Activated naive CD4-positive, alpha-beta T cell treated with anti-CD3 and anti-CD28 coated beads, Interleukin-2, amount 10 ng/mL, durations not matched to agents 7 days and 5 days (primary cell): Measurements from ENCODE around the gene SLC15A4.

Experiments used
- CTCF ChIA-PET: fragments of 350-600 bp; sonication (Branson Sonifier 250); formaldehyde crosslinking; loops from one replicate; lab custom pipeline; 2021; ENCODE audit warnings: antibody characterized with exemption; lab: Charles Lee
- DNase-seq: peaks from one replicate; pipeline ENCODE4 v3.0.0-alpha.2; 2020
- H3K27ac Mint-ChIP-seq: one replicate; pipeline ENCODE4 v1.8.0; 2021; ENCODE audit warnings: mild to moderate bottlenecking, moderate library complexity, mixed read lengths
- H3K27me3 Mint-ChIP-seq: one replicate; pipeline ENCODE4 v1.8.0; 2021; ENCODE audit warnings: mild to moderate bottlenecking, mixed read lengths
- H3K36me3 Mint-ChIP-seq: one replicate; pipeline ENCODE4 v1.8.0; 2021; ENCODE audit warnings: mixed read lengths
- H3K4me1 Mint-ChIP-seq: one replicate; pipeline ENCODE4 v1.8.0; 2021; ENCODE audit warnings: mixed read lengths
- H3K4me3 Mint-ChIP-seq: one replicate; pipeline ENCODE4 v1.8.0; 2021; ENCODE audit warnings: mild to moderate bottlenecking, moderate library complexity, mixed read lengths
- H3K9me3 Mint-ChIP-seq: one replicate; pipeline ENCODE4 v1.8.0; 2021; ENCODE audit warnings: mixed read lengths

The SLC15A4 gene

DNA sequence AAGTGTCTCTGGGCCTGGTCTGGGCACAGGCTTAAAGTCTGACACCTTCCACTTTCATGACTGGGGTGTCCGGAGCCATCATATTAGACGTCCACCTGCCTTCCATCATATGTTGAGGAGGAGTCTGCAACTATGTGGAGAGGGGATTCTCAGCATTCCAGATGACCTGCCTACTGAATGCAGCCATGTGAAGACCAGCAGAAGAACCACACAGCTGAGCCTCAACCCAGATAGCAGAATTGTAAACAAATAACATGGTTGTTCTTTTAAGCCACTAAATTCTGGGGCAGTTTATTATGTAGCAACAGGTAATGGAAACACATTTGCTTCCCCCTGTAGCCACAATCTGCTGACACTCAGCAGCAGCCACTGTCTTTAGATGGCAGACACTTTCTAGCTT, 4.0 kb upstream of the SLC15A4 start:
- Mint-ChIP-seq H3K27me3 (peaks cover 13% of the 10 kb centered on the region), H3K4me3 (no peak overlapping the region), H3K9me3 (no peaks in the 10 kb centered on the region), H3K4me1 (peaks cover 26% of the 10 kb centered on the region), H3K27ac (no peak overlapping the region), H3K36me3 (no peaks in the 10 kb centered on the region)
- CTCF ChIA-PET: no interaction called here
- no peak for DNase-seq

DNA sequence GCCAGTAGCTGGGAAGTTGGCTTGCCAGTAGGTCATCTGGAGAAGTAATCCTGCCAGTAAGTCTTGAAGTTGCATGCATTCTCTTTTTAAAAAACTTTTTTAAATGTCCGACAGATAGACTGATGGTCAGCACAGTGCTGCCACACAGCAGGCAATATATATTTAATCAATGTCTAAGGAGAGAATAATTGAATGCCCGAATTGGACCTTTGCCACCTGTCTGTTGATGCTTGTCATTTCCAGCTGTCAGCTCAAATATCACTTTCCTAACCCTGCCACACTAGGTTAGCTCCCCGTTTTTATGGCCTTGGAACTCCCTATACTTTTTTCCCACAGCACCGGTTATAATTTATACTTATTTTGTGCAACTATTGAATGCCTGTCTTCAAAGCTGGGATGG, 2.1 kb upstream of the SLC15A4 start:
- no peak overlapping the region for H3K4me3 Mint-ChIP-seq
- no peak overlapping the region for H3K27ac Mint-ChIP-seq
- H3K27me3 Mint-ChIP-seq: peaks cover 13% of the 10 kb centered on the region
- CTCF ChIA-PET: interaction anchor here (0.6 kb wide), 1 partner anchor 43 kb away, joined by 3 read pairs; no protein-coding TSS in a partner anchor
- H3K9me3 Mint-ChIP-seq: no peaks in the 10 kb centered on the region
- peaks cover 40% of the 10 kb centered on the region for H3K4me1 Mint-ChIP-seq
- DNase-seq: no peak
- H3K36me3 Mint-ChIP-seq: peaks cover 7% of the 10 kb centered on the region

DNA sequence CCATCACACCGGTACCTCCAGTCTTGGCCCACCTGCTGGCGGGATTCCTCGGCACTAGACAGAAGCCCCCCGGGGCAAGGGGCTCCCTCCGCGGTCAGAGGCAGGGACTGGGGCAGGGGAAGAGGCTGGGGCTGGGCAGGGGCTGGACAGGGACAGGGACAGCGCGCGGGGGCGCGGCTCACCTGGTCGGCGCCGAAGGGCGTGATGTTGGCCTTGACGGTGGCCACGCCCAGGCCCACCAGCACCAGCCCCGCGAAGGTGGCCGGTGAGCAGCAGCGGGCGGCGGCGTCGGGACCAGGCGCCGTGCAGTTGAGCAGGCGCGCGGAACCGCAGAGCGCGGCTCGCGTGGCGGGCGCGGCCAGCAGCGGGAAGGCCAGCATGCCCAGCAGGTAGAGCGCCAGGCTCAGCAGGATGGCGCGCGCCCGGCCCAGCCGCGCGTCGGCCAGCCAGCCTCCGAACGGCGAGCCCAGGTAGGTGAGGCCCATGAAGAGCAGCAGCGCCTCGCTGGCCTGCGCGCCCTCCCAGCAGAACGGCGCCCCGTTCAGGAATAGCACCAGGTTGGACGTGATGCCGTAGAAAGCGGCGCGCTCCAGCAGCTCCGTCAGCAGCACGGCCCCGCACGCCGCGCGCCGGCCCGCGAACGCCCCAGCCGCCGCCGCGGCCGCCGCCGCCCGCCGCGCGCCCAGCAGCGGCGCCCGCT, 392 bp downstream of the SLC15A4 start:
- H3K4me1 Mint-ChIP-seq: peaks cover 42% of the 10 kb centered on the region
- peak overlapping the region; percentile 88 for H3K27ac Mint-ChIP-seq
- no peaks in the 10 kb centered on the region for H3K9me3 Mint-ChIP-seq
- peaks cover 3% of the 10 kb centered on the region for H3K27me3 Mint-ChIP-seq
- no peak for DNase-seq
- H3K36me3 Mint-ChIP-seq: peaks cover 15% of the 10 kb centered on the region
- H3K4me3 Mint-ChIP-seq: peak overlapping the region; percentile 81
- CTCF ChIA-PET: no interaction called here

DNA sequence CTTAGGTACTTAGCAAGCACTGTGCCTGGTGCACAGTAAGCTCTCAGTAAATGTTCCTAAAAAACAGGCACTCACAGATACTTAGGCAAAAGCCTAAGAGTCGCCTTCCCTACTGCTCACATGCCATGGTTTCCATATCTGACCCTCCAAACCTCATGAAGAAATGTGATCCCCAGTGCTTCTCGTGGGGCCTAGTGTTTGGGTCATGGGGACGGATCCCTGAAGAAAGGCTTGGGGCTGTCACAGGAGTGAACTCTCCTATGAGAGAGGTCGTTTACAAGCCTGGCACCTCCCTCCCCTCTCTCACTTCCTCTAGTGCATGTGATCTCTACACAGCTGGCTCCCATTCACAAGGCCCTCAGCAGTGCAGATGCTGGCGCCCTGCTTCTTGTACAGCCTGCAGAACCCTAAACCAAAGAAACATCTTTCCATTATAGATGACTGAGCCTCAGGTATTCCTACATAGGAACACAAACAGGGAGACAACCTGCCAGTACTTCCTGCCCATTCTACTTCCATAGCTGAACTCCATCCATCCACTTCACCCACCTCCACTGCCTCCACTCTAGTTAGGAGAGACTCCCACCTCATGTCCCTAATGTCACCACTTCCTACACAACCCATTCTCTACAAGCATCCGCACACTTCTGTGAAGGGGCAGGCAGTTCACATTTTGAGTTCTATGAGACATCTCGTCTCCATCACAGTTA, 2.9 kb downstream of the SLC15A4 start:
- CTCF ChIA-PET: interaction anchor here (1.2 kb wide), 1 partner anchor 37 kb away, joined by 4 read pairs; no protein-coding TSS in a partner anchor

DNA sequence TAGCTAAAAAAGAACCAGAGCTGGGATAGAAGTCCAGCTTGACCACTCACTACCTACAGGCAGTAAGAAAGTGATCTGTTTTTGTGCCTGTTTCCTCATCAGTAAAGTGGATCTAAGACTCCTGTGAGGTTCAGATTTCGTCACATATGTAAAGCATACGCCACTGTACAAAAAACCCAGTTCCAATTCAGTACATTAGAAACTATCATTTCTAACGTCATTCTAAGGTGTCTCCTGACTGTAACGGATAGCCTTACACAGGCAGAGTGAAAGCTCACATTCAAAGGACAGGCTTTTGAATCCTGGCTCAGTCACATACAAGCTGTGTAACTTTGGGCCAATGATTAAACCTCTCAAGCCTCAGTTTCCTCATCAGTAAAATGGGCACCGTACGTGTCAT, 3.5 kb downstream of the SLC15A4 start:
- H3K36me3 Mint-ChIP-seq: peaks cover 15% of the 10 kb centered on the region
- no peak overlapping the region for H3K4me3 Mint-ChIP-seq
- no peak for DNase-seq
- no peaks in the 10 kb centered on the region for H3K27me3 Mint-ChIP-seq
- no peak overlapping the region for H3K27ac Mint-ChIP-seq
- H3K4me1 Mint-ChIP-seq: peaks cover 61% of the 10 kb centered on the region
- H3K9me3 Mint-ChIP-seq: no peaks in the 10 kb centered on the region
- CTCF ChIA-PET: no interaction called here

More for the DNA sequence above, 2.9 kb downstream of the SLC15A4 start:
- DNase-seq: peak; percentile 36
- peaks cover 57% of the 10 kb centered on the region for H3K4me1 Mint-ChIP-seq
- peaks cover 3% of the 10 kb centered on the region for H3K27me3 Mint-ChIP-seq
- H3K4me3 Mint-ChIP-seq: no peak overlapping the region
- H3K27ac Mint-ChIP-seq: peak overlapping the region; percentile 39
- peaks cover 15% of the 10 kb centered on the region for H3K36me3 Mint-ChIP-seq
- no peaks in the 10 kb centered on the region for H3K9me3 Mint-ChIP-seq

DNA sequence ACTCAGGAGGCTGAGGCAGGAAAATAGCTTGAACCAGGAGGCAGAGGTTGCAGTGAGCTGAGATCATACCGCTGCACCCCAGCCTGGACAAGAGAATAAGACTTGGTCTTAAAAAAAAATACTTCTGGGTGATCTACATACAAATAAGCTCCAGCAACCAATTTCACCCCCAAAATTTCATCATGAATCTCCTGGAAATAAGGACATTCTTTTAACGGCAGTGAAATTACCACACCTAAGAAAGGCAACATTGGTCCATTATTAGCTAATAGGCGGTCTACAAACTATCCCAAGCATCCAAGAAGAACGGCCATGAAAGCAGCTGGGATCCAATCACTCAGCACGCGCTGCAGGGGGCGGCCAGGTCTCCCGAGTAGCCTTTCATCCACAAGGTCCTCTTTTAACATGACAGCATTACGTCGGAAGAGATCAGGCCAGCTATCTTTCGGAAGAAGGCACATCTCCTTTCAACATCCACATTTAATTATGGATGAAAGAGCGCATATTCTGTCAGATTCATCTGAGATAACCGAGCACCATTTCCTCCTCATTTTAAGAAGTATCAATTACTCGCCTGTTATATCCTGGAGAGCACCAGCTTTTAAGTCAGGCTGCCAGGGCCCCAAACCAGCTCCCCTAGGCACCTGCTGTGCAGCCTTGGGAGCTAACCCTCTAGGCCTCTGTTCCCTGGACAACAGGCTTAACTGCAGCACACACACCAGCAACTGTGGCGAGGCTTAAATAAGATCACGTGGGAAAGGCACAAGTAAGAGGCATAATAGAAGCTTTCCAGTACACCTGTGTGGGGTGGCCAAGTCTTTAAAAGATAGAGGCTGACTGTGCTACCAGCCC, 4.2 kb downstream of the SLC15A4 start:
- Mint-ChIP-seq H3K27me3 (no peaks in the 10 kb centered on the region), H3K36me3 (peaks cover 21% of the 10 kb centered on the region), H3K27ac (no peak overlapping the region), H3K4me3 (no peak overlapping the region), H3K9me3 (no peaks in the 10 kb centered on the region), H3K4me1 (peaks cover 56% of the 10 kb centered on the region)
- CTCF ChIA-PET: no interaction called here
- DNase-seq: no peak

DNA sequence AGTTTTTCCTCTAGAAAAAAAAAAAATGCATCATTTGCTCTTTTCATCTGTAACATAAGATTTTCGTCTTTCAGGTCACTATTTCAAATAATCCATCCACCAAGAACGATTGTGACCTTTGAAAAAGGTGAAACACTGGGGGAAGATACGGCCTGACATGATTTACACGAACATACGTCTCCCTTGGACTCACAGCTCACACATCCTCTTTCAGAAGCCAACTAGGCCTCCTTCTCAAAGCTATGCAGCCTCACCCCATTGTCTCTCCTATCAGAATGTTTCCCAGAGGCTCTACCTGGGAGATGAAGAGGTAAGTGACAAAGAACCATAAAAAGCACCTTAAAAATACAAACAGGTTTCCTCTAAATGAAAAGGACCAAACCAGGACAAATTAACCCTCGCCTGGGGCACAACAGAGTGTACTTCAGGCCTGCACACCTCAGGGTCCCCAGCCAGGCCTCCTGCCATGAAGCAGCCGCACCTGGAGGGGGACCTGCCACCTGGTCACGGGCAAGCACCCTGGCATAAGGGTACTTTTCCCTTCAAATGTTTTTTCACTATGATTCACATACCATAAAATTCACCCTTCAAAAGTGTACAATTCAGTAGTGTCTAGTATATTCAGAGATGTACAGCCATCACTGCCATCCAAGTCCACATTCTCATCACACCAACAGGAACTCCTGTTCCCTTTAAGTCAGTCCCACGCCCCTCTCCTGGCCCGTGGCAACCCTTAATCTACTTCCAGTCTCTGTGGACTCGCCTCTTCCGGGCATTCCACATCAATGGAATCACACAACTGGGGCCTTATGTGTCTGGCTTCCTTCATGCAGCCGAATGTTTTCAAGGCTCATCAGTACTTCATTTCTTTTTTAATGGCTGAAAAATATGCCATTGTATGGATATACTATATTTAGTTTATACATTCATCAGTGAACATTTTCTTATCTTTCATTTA, 5.4 kb downstream of the SLC15A4 start:
- no peak overlapping the region for H3K27ac Mint-ChIP-seq
- CTCF ChIA-PET: no interaction called here
- H3K4me3 Mint-ChIP-seq: no peak overlapping the region
- H3K36me3 Mint-ChIP-seq: peaks cover 27% of the 10 kb centered on the region
- no peaks in the 10 kb centered on the region for H3K9me3 Mint-ChIP-seq
- no peaks in the 10 kb centered on the region for H3K27me3 Mint-ChIP-seq
- peaks cover 56% of the 10 kb centered on the region for H3K4me1 Mint-ChIP-seq
- DNase-seq: no peak

DNA sequence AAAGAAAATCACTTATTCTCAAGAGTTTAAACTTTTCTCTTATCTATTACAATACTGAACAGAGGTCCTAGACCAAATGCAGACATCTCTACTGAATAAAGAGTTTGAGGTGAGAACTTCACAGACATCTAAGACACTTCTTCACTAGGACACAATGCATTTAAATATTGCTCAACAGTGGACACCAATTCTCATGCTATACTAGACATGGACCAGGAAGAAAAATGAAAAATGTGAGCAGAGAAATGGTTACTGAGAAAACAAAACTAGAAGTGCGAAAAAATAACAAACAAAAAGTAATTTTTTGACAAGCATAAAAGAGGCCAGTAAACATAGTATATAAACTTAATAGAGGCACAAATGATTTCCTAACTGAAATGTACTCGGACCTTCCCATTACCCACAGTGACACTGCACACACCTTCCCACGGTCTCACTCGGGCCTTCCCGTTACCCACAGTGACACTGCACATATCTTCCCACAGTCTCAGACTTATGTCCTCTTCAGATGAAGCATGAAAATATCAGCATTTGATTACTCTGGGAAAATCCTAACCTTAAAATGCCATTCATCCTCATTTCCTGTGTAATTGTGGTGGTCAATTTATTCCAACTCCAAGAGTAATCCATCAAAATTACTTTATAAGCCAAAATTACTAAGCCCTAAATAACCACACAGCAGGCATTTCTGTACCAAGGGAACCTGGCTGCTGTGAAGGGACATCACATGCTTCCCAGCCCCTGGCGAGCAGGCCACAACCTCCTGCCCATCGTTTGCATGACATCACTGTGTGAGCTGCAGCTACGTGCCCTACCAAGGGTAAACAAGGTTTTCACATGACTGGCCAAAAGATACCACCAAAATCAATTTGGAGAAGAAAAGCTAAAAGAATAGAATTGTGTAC, 6.4 kb downstream of the SLC15A4 start:
- Mint-ChIP-seq H3K4me3 (no peak overlapping the region), H3K4me1 (peaks cover 60% of the 10 kb centered on the region)

DNA sequence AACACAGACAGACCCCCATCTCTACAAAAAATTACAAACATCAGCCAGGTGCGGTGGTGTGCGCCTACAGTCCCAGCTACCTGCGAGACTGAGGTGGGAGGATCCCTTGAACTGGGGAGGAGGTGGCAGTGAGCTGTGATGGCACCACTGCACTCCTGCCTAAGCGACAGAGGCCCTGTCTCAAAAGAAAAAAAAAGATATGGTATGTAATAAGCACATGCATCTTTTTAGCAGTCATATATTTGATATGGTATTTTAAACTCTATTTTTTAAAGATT, 7.2 kb downstream of the SLC15A4 start:
- no peaks in the 10 kb centered on the region for H3K9me3 Mint-ChIP-seq
- peaks cover 57% of the 10 kb centered on the region for H3K4me1 Mint-ChIP-seq
- DNase-seq: no peak
- no peak overlapping the region for H3K27ac Mint-ChIP-seq
- H3K36me3 Mint-ChIP-seq: peaks cover 35% of the 10 kb centered on the region
- no peak overlapping the region for H3K4me3 Mint-ChIP-seq
- H3K27me3 Mint-ChIP-seq: no peaks in the 10 kb centered on the region
- CTCF ChIA-PET: no interaction called here

More for the DNA sequence above, 6.4 kb downstream of the SLC15A4 start:
- peaks cover 35% of the 10 kb centered on the region for H3K36me3 Mint-ChIP-seq
- no peaks in the 10 kb centered on the region for H3K9me3 Mint-ChIP-seq
- DNase-seq: no peak
- CTCF ChIA-PET: no interaction called here
- no peak overlapping the region for H3K27ac Mint-ChIP-seq
- no peaks in the 10 kb centered on the region for H3K27me3 Mint-ChIP-seq

DNA sequence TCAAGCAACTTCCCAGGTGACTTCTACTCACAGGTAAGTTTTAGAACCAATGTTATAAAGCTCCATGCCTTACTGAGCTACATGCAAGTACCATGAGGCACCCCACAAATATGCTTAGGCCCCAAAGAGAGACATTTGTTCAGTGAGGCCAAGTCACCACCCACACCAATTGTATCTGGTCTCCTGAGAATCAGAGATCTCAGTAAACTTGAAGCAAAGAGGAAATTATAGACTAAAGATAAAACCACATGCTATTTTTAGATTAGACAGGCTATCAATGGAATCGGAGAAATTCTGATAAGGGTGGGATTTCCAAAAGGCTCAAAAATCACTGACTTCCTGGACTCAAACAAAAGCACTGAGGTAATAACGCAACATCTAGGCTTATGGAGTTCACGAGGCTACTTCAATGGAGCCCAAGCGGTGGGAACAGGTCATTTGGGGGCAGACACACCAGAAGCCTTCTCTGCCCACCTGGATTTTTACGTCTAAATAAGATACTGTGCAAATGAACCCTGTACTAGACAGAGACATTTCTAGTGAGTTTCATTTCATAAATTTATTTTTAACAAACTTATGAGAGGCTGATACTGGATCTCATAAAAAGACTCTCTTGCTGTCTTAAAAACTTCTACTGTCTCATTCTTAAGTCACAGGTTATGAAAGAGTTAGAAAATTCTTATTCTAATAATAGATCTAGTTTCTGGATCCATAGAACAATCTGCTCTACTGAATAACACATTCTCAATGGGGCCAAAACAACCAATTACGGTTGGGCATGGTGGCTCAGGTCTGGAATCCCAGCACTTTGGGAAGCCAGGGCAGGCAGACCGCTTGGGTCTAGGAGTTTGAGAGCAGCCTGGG, 7.7 kb downstream of the SLC15A4 start:
- no peak for DNase-seq
- peaks cover 33% of the 10 kb centered on the region for H3K36me3 Mint-ChIP-seq
- no peak overlapping the region for H3K4me3 Mint-ChIP-seq

DNA sequence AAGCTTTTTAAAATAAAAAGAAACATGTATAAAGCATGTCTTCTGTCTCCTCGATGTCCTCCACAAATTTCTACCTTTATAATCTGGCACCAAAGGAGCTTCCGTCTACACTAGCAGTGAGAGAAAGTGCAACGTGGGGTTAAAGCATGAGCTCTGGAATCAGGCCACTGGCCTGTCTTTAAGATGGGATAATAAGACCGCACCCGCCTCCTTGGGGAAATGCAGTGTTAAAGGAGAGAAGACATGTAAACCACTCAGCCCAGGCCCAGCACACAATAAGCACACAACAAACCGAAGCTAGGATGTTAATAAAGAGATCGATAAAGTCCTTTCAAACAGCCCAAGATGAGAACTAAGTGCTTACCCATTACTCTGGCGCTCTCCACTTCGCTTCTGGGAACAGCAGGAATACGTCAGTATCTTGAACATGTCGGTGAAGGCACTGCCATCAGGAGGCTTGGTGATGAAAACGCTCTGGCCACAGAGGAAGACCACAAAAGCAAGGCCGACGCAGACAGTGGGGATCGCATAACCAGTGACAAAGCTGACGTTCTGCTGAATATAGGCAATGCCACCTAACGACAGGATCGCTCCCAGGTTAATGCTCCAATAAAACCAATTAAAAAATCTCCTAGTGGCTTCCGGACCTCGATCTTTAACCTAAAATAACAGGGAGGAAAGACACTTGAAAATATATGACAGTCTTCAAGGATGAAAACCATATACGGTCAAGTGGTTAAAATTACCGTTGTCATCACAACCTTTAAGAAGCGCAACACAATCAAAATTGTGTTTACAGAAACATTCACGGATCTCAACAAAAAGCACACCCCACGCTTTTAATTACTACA, 9.1 kb downstream of the SLC15A4 start:
- peaks cover 51% of the 10 kb centered on the region for H3K4me1 Mint-ChIP-seq

More for the DNA sequence above, 7.7 kb downstream of the SLC15A4 start:
- no peaks in the 10 kb centered on the region for H3K27me3 Mint-ChIP-seq
- H3K9me3 Mint-ChIP-seq: no peaks in the 10 kb centered on the region
- CTCF ChIA-PET: no interaction called here
- H3K27ac Mint-ChIP-seq: no peak overlapping the region
- H3K4me1 Mint-ChIP-seq: peaks cover 55% of the 10 kb centered on the region

More for the DNA sequence above, 9.1 kb downstream of the SLC15A4 start:
- H3K27me3 Mint-ChIP-seq: no peaks in the 10 kb centered on the region
- CTCF ChIA-PET: no interaction called here
- H3K4me3 Mint-ChIP-seq: no peak overlapping the region
- DNase-seq: no peak
- peaks cover 29% of the 10 kb centered on the region for H3K36me3 Mint-ChIP-seq
- H3K27ac Mint-ChIP-seq: no peak overlapping the region
- H3K9me3 Mint-ChIP-seq: no peaks in the 10 kb centered on the region
